Measurements from ENCODE around the gene SH2B3.
"Not testable (repeated sequence)": the region's sequence is repeated elsewhere in the genome, so short reads cannot be mapped to it uniquely, and the experiment has no call there.

Gene SH2B3

GRCh38 chr12:111467092-111467856 is 61.6 kb downstream of the SH2B3 start:
- DNase-seq = no peak

DNA sequence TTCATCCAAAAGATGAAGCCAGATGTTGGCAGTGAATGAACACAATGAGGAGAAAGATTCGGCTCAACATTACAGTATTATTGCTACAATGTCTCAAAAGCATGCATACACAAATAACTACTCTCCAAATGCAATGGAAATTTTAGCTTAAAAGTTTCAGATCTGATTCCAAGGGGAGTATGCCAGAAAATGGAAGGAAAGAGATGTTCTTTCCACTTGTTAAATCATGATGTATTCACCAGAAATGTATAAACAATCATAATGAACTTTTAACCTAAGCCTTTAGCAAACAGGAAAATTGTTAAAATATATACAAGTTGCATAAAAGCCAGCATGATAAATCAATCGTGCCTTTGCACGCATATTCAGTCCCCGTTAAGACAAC is 62.1 kb downstream of the SH2B3 start:
- DNase-seq = no peak

- no peak for DNase-seq
These were observed 63.7 kb downstream of the SH2B3 start for GRCh38 chr12:111469401-111469800.

DNA sequence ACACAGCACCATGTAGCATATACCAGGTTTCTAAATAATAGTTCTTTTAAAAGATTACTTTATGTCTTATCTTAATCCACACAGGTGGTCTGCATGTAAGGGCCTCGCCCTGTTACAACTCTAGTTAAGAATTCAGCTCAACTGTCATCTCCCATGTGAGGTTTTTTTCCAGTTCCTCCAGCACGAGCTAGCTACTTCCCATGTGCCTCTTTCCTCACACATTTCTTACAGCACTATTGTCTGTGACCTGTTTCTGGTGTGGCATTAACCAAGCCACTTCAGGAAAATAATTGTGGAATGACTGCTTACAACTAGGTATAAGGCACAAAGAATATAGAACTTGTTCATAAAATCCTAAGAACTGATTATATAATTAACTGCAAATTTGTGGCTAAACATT is 65.5 kb downstream of the SH2B3 start:
- DNase-seq = no peak

GRCh38 chr12:111482462-111482861 is 76.7 kb downstream of the SH2B3 start:
- no peak for DNase-seq

DNA sequence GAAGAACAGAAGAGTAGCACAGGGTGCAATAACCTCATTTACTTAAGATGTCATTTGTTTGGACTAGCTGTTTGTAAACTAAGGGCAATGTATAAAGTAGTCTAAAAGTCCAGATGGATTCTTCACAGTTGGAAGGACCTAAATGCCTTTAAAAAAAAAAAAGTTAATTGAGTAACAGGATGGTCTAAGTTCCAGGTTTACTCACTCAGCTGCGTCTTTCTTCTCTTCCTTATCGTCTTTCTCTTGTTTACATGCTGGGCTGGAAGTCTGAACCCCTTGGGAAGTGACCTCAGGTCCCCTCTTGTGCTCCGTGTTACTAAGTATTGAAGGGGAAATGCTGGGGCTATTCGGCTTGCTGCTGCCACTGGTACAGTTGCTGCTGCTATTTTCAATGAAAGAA is 82.5 kb downstream of the SH2B3 start:
- DNase-seq = no peak

DNA sequence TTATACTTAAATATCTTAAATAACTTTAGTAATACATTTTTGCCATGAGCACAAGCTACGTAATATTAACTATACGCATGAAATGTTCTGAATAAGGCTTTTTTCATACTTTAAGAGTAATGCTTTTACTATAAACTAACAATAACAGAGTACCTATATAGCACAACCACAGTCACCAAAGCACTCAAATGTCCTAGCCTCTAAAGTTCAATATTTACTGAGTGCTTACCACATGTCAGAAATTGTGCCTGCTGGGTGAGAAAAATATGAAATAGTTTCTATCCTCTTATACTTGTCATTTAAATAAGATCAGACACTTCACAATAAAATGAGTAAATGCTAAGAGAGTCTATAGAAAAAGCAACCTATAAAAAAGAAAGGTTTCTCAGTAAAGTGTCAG is 83.1 kb downstream of the SH2B3 start:
- no peak for DNase-seq

DNA sequence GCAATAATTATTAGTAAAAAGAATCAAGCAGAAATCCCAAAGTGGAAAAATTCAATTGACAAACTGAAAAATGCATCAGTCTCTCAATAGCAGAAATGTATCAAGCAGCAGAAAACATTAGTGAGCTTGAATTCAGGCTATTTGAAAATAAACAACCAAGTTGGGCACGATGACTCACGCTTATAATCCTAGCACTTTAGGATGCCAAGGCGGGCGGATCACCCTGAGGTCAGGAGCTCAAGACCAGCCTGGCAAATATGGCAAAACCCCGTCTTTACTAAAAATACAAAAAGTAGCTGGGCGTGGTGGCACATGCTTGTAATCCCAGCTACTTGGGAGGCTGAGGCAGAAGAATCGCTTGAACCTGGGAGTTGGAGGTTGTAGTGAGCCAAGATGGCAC is 87.3 kb downstream of the SH2B3 start:
- DNase-seq = not testable (repeated sequence)

DNA sequence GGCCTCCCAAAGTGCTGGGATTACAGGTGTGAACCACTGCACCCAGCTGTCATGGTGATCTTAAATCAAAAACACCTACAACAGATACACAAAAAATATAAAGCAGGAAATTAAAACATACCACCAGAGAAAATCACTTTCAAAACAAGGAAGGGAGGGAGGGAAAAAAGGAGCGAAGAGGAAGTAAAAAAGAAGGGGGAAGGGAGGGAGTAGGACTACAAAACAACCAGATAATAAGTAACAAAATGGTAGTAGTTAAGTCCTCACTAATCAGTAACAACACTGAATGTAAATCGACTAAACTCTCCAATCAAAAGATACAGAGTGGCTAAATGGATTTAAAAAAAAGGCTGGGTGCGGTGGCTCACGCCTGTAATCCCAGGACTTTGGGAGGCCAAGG is 89.0 kb downstream of the SH2B3 start:
- DNase-seq = no peak
